HepG2 (cell line): ENCODE measurements around the gene HYAL1.

Source experiments
- ARID3A ChIP-seq: IDR thresholded peaks from 2 replicates; pipeline ENCODE4 v1.6.1; 2012; ENCODE audit warnings: low read depth, low read length, improper control_type of control experiment
- ZNF619 ChIP-seq: sonication (generic); formaldehyde crosslinking; IDR thresholded peaks from 2 replicates; pipeline ENCODE4 v1.4.0; 2020; ENCODE audit warnings: mild to moderate bottlenecking, missing genetic modification reagents
- TF ChIP-seq, protein P1 (sequence below): sonication (generic); formaldehyde crosslinking; IDR thresholded peaks from 2 replicates; pipeline ENCODE4 v1.5.0; 2020; ENCODE audit warnings: mild to moderate bottlenecking, missing genetic modification reagents, moderate library complexity

- TF ChIP-seq ZNF619 (CRISPR knock-in tag) (no peak), ARID3A (no peak)
- TF ChIP-seq, protein P1, sequence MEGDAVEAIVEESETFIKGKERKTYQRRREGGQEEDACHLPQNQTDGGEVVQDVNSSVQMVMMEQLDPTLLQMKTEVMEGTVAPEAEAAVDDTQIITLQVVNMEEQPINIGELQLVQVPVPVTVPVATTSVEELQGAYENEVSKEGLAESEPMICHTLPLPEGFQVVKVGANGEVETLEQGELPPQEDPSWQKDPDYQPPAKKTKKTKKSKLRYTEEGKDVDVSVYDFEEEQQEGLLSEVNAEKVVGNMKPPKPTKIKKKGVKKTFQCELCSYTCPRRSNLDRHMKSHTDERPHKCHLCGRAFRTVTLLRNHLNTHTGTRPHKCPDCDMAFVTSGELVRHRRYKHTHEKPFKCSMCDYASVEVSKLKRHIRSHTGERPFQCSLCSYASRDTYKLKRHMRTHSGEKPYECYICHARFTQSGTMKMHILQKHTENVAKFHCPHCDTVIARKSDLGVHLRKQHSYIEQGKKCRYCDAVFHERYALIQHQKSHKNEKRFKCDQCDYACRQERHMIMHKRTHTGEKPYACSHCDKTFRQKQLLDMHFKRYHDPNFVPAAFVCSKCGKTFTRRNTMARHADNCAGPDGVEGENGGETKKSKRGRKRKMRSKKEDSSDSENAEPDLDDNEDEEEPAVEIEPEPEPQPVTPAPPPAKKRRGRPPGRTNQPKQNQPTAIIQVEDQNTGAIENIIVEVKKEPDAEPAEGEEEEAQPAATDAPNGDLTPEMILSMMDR (CRISPR knock-in tag) = no peak
Observed at GRCh38 chr3:50278880-50279224, 24.5 kb downstream of the HYAL1 start, which contains the start of gene LSMEM2.
